H1 (cell line): ENCODE data around the gene DSCAM. TPM values are rescaled to one million over a fixed set of nuclear protein-coding genes. Genes with fewer than 3 reads are reported as not detected.

Experiments
- CTCF ChIA-PET: fragments of 300-600 bp; sonication (Branson Sonifier 250); formaldehyde crosslinking; loops from one replicate; lab custom pipeline; 2021; ENCODE audit not compliant: partially characterized antibody; lab: Charles Lee
- POLR2A ChIA-PET: fragments of 300-600 bp; sonication (Branson Sonifier 250); formaldehyde crosslinking; loops from one replicate; lab custom pipeline; 2021; ENCODE audit warnings: inconsistent platforms; ENCODE audit not compliant: partially characterized antibody; lab: Charles Lee
- DNase-seq, 2 experiments: peaks; one replicate each; pipeline versions ENCODE4 v3.0.0 to v3.0.0-alpha.2; 2010 to 2022; ENCODE audit warnings: low spot score in 2 of 2, low read depth in 1 of 2, mixed read lengths in 1 of 2
- FAIRE-seq: peaks from 2 replicates; lab custom pipeline; 2011; peaks lifted over from hg19 to GRCh38; lab: Jason Lieb, UNC
- H2AFZ ChIP-seq: 2 replicates; pipeline ENCODE4 v1.8.1; 2012; ENCODE audit warnings: low read length, inconsistent platforms
- H2AK5ac ChIP-seq: 2 replicates; pipeline ENCODE4 v1.6.1; 2013; ENCODE audit warnings: low read depth, low read length
- H2BK120ac ChIP-seq: replicated peaks from 2 replicates; pipeline ENCODE3; 2013; ENCODE audit warnings: low read depth, low read length, inconsistent platforms
- H2BK12ac ChIP-seq: 2 replicates; pipeline ENCODE4 v1.6.1; 2013; ENCODE audit warnings: low read depth, low read length
- H2BK15ac ChIP-seq: 2 replicates; pipeline ENCODE4 v1.6.1; 2013; ENCODE audit warnings: low read length
- H2BK20ac ChIP-seq: 2 replicates; pipeline ENCODE4 v1.6.1; 2013; ENCODE audit warnings: low read length
- H2BK5ac ChIP-seq: 2 replicates; pipeline ENCODE4 v1.6.1; 2013; ENCODE audit warnings: low read depth, low read length
- H3K14ac ChIP-seq: 2 replicates; pipeline ENCODE4 v1.6.1; 2013; ENCODE audit warnings: inconsistent platforms; ENCODE audit not compliant: insufficient read length
- H3K18ac ChIP-seq: 2 replicates; pipeline ENCODE4 v1.6.1; 2013; ENCODE audit warnings: low read length; ENCODE audit errors: extremely low read depth
- H3K23ac ChIP-seq: 2 replicates; pipeline ENCODE4 v1.6.1; 2013; ENCODE audit warnings: inconsistent platforms; ENCODE audit not compliant: insufficient read length
- H3K23me2 ChIP-seq: 2 replicates; pipeline ENCODE4 v1.6.1; 2013; ENCODE audit warnings: low read depth, low read length
- H3K27ac ChIP-seq: 2 replicates; pipeline ENCODE4 v1.6.1; 2011; ENCODE audit warnings: low read depth, low read length, inconsistent platforms
- H3K27me3 ChIP-seq, 4 experiments: replicated peaks in 1 of 4; 1 replicate in 1 of 4; 2 replicates in 3 of 4; pipeline versions ENCODE4 v1.6.1 to v1.8.1; 2011 to 2013; ENCODE audit warnings: low read length in 3 of 4, mild to moderate bottlenecking in 3 of 4, inconsistent platforms in 2 of 4, mixed read lengths in 2 of 4, moderate library complexity in 1 of 4; ENCODE audit not compliant: control insufficient read depth in 3 of 4, insufficient read depth in 3 of 4; ENCODE audit errors: extremely low read depth in 1 of 4
- H3K36me3 ChIP-seq, 4 experiments: 2 replicates each; pipeline versions ENCODE4 v1.6.1 to v1.8.1; 2011 to 2013; ENCODE audit warnings: mild to moderate bottlenecking in 4 of 4, low read length in 3 of 4, moderate library complexity in 2 of 4, control low read depth in 1 of 4, inconsistent platforms in 1 of 4; ENCODE audit not compliant: insufficient read depth in 4 of 4, control insufficient read depth in 2 of 4
- H3K4ac ChIP-seq: replicated peaks from 2 replicates; pipeline ENCODE3; 2013; ENCODE audit warnings: low read length, low read depth, mixed read lengths, inconsistent platforms; ENCODE audit not compliant: insufficient read length
- H3K4me1 ChIP-seq, 4 experiments: replicated peaks in 1 of 4; 1 replicate in 1 of 4; 2 replicates in 3 of 4; pipeline versions ENCODE4 v1.6.1 to v1.8.1; 2011 to 2013; ENCODE audit warnings: low read length in 3 of 4, inconsistent platforms in 2 of 4, mixed read lengths in 1 of 4; ENCODE audit not compliant: insufficient read depth in 4 of 4, control insufficient read depth in 3 of 4
- H3K4me2 ChIP-seq, 2 experiments: 2 replicates each; pipeline versions ENCODE4 v1.6.1 to v1.8.1; 2011 to 2013; ENCODE audit warnings: low read depth in 2 of 2, low read length in 2 of 2, control low read depth in 1 of 2, inconsistent platforms in 1 of 2, mild to moderate bottlenecking in 1 of 2; ENCODE audit not compliant: insufficient read depth in 1 of 2
- H3K4me3 ChIP-seq, 4 experiments: fragments of 200-600, 300-600 bp in 1 of 4; sonication (generic), shearing (Covaris generic), sonication (Bioruptor Twin) in 1 of 4; 2 replicates each; pipeline versions ENCODE4 v1.5.1 to v1.8.1; 2011 to 2016; ENCODE audit warnings: low read length in 4 of 4, low read depth in 3 of 4, control low read depth in 2 of 4, inconsistent platforms in 2 of 4, mild to moderate bottlenecking in 2 of 4, mixed read lengths in 1 of 4, moderate library complexity in 1 of 4; ENCODE audit not compliant: insufficient read depth in 2 of 4; ENCODE audit errors: extremely low read depth in 1 of 4
- H3K56ac ChIP-seq: replicated peaks from 2 replicates; pipeline ENCODE3; 2013; ENCODE audit warnings: low read depth, mild to moderate bottlenecking, mixed read lengths, low read length, inconsistent platforms; ENCODE audit not compliant: insufficient read length
- H3K79me1 ChIP-seq: 2 replicates; pipeline ENCODE4 v1.6.1; 2013; ENCODE audit warnings: low read depth, low read length, control low read depth
- H3K79me2 ChIP-seq, 2 experiments: 2 replicates each; pipeline versions ENCODE4 v1.6.1 to v1.8.1; 2012 to 2013; ENCODE audit warnings: low read length in 2 of 2, mild to moderate bottlenecking in 2 of 2, inconsistent platforms in 1 of 2; ENCODE audit not compliant: insufficient read depth in 2 of 2, control insufficient read depth in 1 of 2
- H3K9ac ChIP-seq, 4 experiments: replicated peaks in 1 of 4; 1 replicate in 1 of 4; 2 replicates in 3 of 4; pipeline versions ENCODE4 v1.6.1 to v1.8.1; 2011 to 2013; ENCODE audit warnings: low read depth in 3 of 4, low read length in 3 of 4, control low read depth in 2 of 4, mild to moderate bottlenecking in 2 of 4, moderate library complexity in 2 of 4, inconsistent platforms in 1 of 4; ENCODE audit errors: extremely low read depth in 1 of 4
- H3K9me3 ChIP-seq, 2 experiments: 2 replicates each; pipeline versions ENCODE4 v1.6.1 to v1.8.1; 2012 to 2013; ENCODE audit warnings: mild to moderate bottlenecking in 2 of 2, moderate library complexity in 2 of 2, control low read depth in 1 of 2, inconsistent platforms in 1 of 2, low read depth in 1 of 2, low read length in 1 of 2, mixed read lengths in 1 of 2; ENCODE audit not compliant: insufficient read depth in 2 of 2
- H4K20me1 ChIP-seq, 2 experiments: replicated peaks in 1 of 2; 2 replicates each; pipeline versions ENCODE3 to v1.8.1; 2011 to 2013; ENCODE audit warnings: inconsistent platforms in 2 of 2, low read length in 2 of 2, mild to moderate bottlenecking in 1 of 2; ENCODE audit not compliant: insufficient read depth in 2 of 2, control insufficient read depth in 1 of 2
- H4K5ac ChIP-seq: 2 replicates; pipeline ENCODE4 v1.6.1; 2013; ENCODE audit warnings: low read length, low read depth, mixed read lengths, inconsistent platforms; ENCODE audit not compliant: insufficient read length
- H4K8ac ChIP-seq: 2 replicates; pipeline ENCODE4 v1.8.0; 2013; ENCODE audit warnings: mild to moderate bottlenecking, moderate library complexity, low read length, inconsistent platforms; ENCODE audit not compliant: insufficient read depth; ENCODE audit errors: extremely low read depth
- H4K91ac ChIP-seq: replicated peaks from 2 replicates; pipeline ENCODE3; 2013; ENCODE audit warnings: low read length, mixed read lengths, inconsistent platforms; ENCODE audit not compliant: insufficient read length
- ATF2 ChIP-seq: IDR thresholded peaks from 2 replicates; pipeline ENCODE4 v1.6.1; 2012; ENCODE audit warnings: low read length, inconsistent platforms
- CBX8 ChIP-seq: fragments of 300-800, 300-1000 bp; sonication (generic); IDR thresholded peaks from 2 replicates; pipeline ENCODE4 v1.7.1; 2016; ENCODE audit warnings: low read depth, low read length, borderline replicate concordance
- CHD1 ChIP-seq: IDR thresholded peaks from 2 replicates; pipeline ENCODE4 v1.6.1; 2012; ENCODE audit warnings: low read depth, low read length, improper control_type of control experiment
- CHD2 ChIP-seq: IDR thresholded peaks from 2 replicates; pipeline ENCODE4 v1.6.1; 2012; ENCODE audit warnings: low read length, improper control_type of control experiment
- CTBP2 ChIP-seq: IDR thresholded peaks from 2 replicates; pipeline ENCODE4 v1.7.0; 2011; ENCODE audit warnings: borderline replicate concordance, mild to moderate bottlenecking, moderate library complexity, mixed read lengths, low read length; ENCODE audit not compliant: insufficient read depth, insufficient read length
- KDM1A ChIP-seq: fragments of 200-600, 300-600 bp; sonication (generic); IDR thresholded peaks from 2 replicates; pipeline ENCODE4 v1.7.1; 2016; ENCODE audit warnings: mild to moderate bottlenecking, low read length, borderline replicate concordance
- MAFK ChIP-seq: IDR thresholded peaks from 2 replicates; pipeline ENCODE4 v1.6.1; 2012; ENCODE audit warnings: low read depth, mild to moderate bottlenecking, improper control_type of control experiment, low read length
- SAP30 ChIP-seq: fragments of 300-600 bp; sonication (generic); IDR thresholded peaks from 2 replicates; pipeline ENCODE4 v1.7.1; 2012; ENCODE audit warnings: low read length, moderate library complexity, mild to moderate bottlenecking, inconsistent platforms; ENCODE audit not compliant: insufficient read depth, insufficient replicate concordance
- SP1 ChIP-seq: IDR thresholded peaks from 2 replicates; pipeline ENCODE4 v1.6.1; 2011; ENCODE audit warnings: low read depth, low read length
- SP2 ChIP-seq: IDR thresholded peaks from 2 replicates; pipeline ENCODE4 v1.6.1; 2012; ENCODE audit warnings: mild to moderate bottlenecking, low read length, inconsistent platforms
- SUZ12 ChIP-seq: fragments of 200-600 bp; sonication (generic); IDR thresholded peaks from 2 replicates; pipeline ENCODE4 v1.6.1; 2012; ENCODE audit warnings: mild to moderate bottlenecking, inconsistent platforms, low read length, moderate library complexity, mixed read lengths
- TBP ChIP-seq: IDR thresholded peaks from 2 replicates; pipeline ENCODE4 v1.6.1; 2011; ENCODE audit warnings: low read depth, low read length, improper control_type of control experiment
- WGBS, 2 experiments: shearing (Covaris generic) in 1 of 2; methylation state at CpG; one replicate each; pipeline versions ENCODE4 v1.1.6 to v1.1.7; 2013 to 2015; ENCODE audit warnings: low lambda C conversion rate in 2 of 2, mixed read lengths in 2 of 2, inconsistent platforms in 1 of 2, low coverage in 1 of 2, missing lambda C conversion rate in 1 of 2; ENCODE audit not compliant: insufficient replicate concordance in 2 of 2, insufficient coverage in 1 of 2, insufficient read length in 1 of 2; ENCODE audit errors: extremely low coverage in 1 of 2, missing lambda C conversion rate in 1 of 2; 5-methylcytosine and 5-hydroxymethylcytosine counted together
- polyA plus RNA-seq, 7 experiments: library from polyadenylated mRNA; depleted of rRNA in 3 of 7; stranded (reverse) in 5 of 7; unstranded in 2 of 7; fragments of >200 nt in 5 of 7; fragments of 200-250 nt in 2 of 7; gene quantifications; 1 replicate in 5 of 7; 2 replicates in 1 of 7; 4 replicates in 1 of 7; pipeline versions ENCODE4 v1.2.1 to v1.2.3, GENCODE V29; 2011 to 2013; ENCODE audit warnings: missing spikeins in 2 of 7, mixed read lengths in 2 of 7
- total RNA-seq: library from RNA; stranded (reverse); fragmentation: NEBNext Ultra II Directional; extraction: Animal tissue kit (Norgen Biotek cat#: 25700); gene quantifications from 2 replicates; pipeline ENCODE4 v1.2.1, GENCODE V29; 2021

Gene DSCAM
- total and polyA plus RNA-seq, 2 of the 8 experiments (the other 6 are each of a cell fraction or from before 2014, with no cell fraction given) = 0.02 to 0.15 TPM

DNA sequence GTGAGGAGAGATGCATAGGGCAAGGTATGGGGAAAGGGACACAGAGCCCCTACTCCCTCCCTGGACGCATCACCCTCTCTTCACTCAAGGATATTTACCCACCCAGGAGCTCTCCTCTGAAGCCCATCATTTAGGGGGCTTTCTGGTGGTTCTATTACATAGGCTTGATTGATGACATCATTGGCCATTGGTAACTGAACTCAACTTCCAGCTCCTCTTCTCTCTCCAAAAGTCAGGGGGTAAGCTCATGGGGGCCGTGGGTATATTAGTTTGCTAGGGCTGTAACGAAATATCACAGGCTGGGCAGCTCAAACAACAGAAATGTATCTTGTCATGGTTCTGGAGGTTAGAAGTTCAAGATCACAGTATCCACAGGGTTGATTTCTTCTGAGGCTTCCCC, 110.8 kb downstream of the DSCAM start:
- POLR2A ChIA-PET = no interaction called here
- no peak overlapping the region for H3K9ac ChIP-seq

More for the DNA sequence above, 110.8 kb downstream of the DSCAM start:
- Histone ChIP-seq H2BK5ac (no peak overlapping the region), H3K79me2 (no peaks in the 10 kb centered on the region), H3K4ac (no peak overlapping the region), H3K14ac (no peak overlapping the region), H2BK12ac (no peak overlapping the region), H3K23ac (no peak overlapping the region), H4K5ac (no peak overlapping the region), H2AK5ac (no peak overlapping the region), H3K23me2 (no peaks in the 10 kb centered on the region; the same call in 1 of the 2 replicates), H3K4me3 (no peak overlapping the region), H3K4me2 (no peak overlapping the region), H3K27me3 (no peaks in the 10 kb centered on the region), H2BK15ac (no peak overlapping the region), H3K27ac (no peak overlapping the region), H3K36me3 (no peaks in the 10 kb centered on the region), H3K4me1 (no peaks in the 10 kb centered on the region), H2AFZ (no peak overlapping the region), H4K91ac (no peak overlapping the region), H3K18ac (no peak overlapping the region), H2BK20ac (no peak overlapping the region), H4K8ac (no peak overlapping the region), H3K9me3 (no peaks in the 10 kb centered on the region), H2BK120ac (no peak overlapping the region), H4K20me1 (no peaks in the 10 kb centered on the region), H3K79me1 (no peaks in the 10 kb centered on the region), H3K56ac (no peak overlapping the region)
- FAIRE-seq (no peak), DNase-seq (no peak)
- WGBS, 2 experiments = 90% methylated on average over 3 of the region's 3 CpGs; no CpG with 5 or more reads in 1 of the 2 experiments
- no peak for TF ChIP-seq SAP30
- no peak for TF ChIP-seq SUZ12
- no peak for TF ChIP-seq MAFK
- TF ChIP-seq CHD1 = no peak
- no peak for TF ChIP-seq SP2
- no peak for TF ChIP-seq CTBP2
- no peak for TF ChIP-seq TBP
- no peak for TF ChIP-seq CBX8
- no peak for TF ChIP-seq KDM1A
- no peak for TF ChIP-seq SP1
- no peak for TF ChIP-seq ATF2
- no peak for TF ChIP-seq CHD2
- CTCF ChIA-PET = no interaction called here
